ENCODE results near the gene FRMD3. TPM values are rescaled to one million over a fixed set of nuclear protein-coding genes. Genes with fewer than 3 reads are reported as not detected.

The FRMD3 gene
- total RNA-seq, 1 experiment from 2014 or later, result 1.9 TPM

DNA sequence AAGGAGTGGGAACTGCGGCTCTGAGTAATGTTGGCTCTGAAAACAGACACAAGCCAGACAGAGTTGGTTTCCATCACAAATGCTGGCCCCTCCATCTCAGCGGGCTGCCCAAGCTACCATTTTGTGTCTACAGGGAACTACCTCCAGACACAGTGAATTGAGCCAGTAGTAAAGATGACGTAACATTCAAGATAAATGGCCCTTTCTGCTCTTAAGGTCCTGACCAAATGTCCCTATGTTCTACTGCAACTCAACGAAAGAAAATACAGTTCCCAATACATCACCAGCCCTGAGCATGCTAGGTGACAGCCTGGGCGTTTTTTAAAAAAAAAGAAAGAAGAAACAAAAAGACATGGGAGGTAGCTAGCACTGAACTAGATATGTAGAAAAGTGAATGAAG, 247.5 kb downstream of the FRMD3 start:
- Histone ChIP-seq H3K9me2 (ENCODE audit: insufficient read depth) (no peaks in the 10 kb centered on the region), H3K79me2 (ENCODE audit: low read depth) (no peaks in the 10 kb centered on the region), H3K4me3 (no peak overlapping the region), H3F3A (ENCODE audit: insufficient read depth, low read depth) (no peaks in the 10 kb centered on the region), H3K9me3 (ENCODE audit: insufficient read depth, low read depth) (no peaks in the 10 kb centered on the region), H2AFZ (no peak overlapping the region), H3K4me2 (no peak overlapping the region), H3K27ac (no peak overlapping the region), H3K4me1 (replicated peaks; ENCODE audit: insufficient read depth) (no peaks in the 10 kb centered on the region), H3K36me3 (ENCODE audit: low read depth) (no peaks in the 10 kb centered on the region), H4K20me1 (ENCODE audit: insufficient read depth) (no peaks in the 10 kb centered on the region), H3K27me3 (ENCODE audit: insufficient read depth, low read depth) (no peaks in the 10 kb centered on the region)
- BruUV-seq (replicated peaks), result no TSS peak
- intact Hi-C loops (cut with micrococcal nuclease; ENCODE audit: unreplicated experiment), result no loop called here
- ChIA-PET CTCF (no interaction called here), POLR2A (ENCODE audit: unreplicated experiment) (no interaction called here)
- TF ChIP-seq EZH2 (IDR thresholded peaks at IDR 0.05; ENCODE audit: low read depth), result no peak
- TF ChIP-seq, protein P1, sequence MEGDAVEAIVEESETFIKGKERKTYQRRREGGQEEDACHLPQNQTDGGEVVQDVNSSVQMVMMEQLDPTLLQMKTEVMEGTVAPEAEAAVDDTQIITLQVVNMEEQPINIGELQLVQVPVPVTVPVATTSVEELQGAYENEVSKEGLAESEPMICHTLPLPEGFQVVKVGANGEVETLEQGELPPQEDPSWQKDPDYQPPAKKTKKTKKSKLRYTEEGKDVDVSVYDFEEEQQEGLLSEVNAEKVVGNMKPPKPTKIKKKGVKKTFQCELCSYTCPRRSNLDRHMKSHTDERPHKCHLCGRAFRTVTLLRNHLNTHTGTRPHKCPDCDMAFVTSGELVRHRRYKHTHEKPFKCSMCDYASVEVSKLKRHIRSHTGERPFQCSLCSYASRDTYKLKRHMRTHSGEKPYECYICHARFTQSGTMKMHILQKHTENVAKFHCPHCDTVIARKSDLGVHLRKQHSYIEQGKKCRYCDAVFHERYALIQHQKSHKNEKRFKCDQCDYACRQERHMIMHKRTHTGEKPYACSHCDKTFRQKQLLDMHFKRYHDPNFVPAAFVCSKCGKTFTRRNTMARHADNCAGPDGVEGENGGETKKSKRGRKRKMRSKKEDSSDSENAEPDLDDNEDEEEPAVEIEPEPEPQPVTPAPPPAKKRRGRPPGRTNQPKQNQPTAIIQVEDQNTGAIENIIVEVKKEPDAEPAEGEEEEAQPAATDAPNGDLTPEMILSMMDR (conservative IDR thresholded peaks at IDR 0.05), result no peak
- DNase-seq, result no peak

DNA sequence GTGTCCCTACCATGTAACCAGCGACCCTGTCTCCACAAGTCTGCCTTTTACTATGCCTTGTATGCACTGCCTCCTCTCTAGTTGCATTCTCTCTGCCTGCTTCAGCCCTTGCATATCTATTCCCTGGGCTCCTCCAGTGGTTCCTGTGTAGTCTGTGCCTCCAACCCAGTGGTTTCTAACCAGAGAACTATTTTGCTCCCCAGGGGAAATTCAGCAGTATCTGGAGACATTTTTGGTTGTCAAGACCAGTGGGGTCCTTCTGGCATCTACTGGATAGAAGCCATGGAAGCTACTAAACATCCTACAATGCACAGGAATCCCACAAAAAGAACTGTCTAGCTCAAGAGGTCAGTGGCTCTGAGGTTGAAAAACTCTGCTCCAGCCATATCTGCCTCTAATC, 251.2 kb downstream of the FRMD3 start:
- TF ChIP-seq, protein P1 (conservative IDR thresholded peaks at IDR 0.05), result no peak
- no peak for TF ChIP-seq EZH2 (IDR thresholded peaks at IDR 0.05; ENCODE audit: low read depth)
- Histone ChIP-seq H3K4me1 (replicated peaks; ENCODE audit: insufficient read depth) (no peaks in the 10 kb centered on the region), H3K36me3 (ENCODE audit: low read depth) (no peaks in the 10 kb centered on the region), H3K79me2 (ENCODE audit: low read depth) (no peaks in the 10 kb centered on the region), H3F3A (ENCODE audit: insufficient read depth, low read depth) (no peaks in the 10 kb centered on the region), H3K27ac (no peak overlapping the region), H2AFZ (no peak overlapping the region), H3K4me3 (no peak overlapping the region), H3K9me2 (ENCODE audit: insufficient read depth) (no peaks in the 10 kb centered on the region), H4K20me1 (ENCODE audit: insufficient read depth) (no peaks in the 10 kb centered on the region), H3K9me3 (ENCODE audit: insufficient read depth, low read depth) (no peaks in the 10 kb centered on the region), H3K27me3 (ENCODE audit: insufficient read depth, low read depth) (no peaks in the 10 kb centered on the region), H3K4me2 (no peak overlapping the region)
- no TSS peak for BruUV-seq (replicated peaks)
- intact Hi-C loops (cut with micrococcal nuclease; ENCODE audit: unreplicated experiment), result no loop called here
- ChIA-PET CTCF (no interaction called here), POLR2A (ENCODE audit: unreplicated experiment) (no interaction called here)
- no peak for DNase-seq

DNA sequence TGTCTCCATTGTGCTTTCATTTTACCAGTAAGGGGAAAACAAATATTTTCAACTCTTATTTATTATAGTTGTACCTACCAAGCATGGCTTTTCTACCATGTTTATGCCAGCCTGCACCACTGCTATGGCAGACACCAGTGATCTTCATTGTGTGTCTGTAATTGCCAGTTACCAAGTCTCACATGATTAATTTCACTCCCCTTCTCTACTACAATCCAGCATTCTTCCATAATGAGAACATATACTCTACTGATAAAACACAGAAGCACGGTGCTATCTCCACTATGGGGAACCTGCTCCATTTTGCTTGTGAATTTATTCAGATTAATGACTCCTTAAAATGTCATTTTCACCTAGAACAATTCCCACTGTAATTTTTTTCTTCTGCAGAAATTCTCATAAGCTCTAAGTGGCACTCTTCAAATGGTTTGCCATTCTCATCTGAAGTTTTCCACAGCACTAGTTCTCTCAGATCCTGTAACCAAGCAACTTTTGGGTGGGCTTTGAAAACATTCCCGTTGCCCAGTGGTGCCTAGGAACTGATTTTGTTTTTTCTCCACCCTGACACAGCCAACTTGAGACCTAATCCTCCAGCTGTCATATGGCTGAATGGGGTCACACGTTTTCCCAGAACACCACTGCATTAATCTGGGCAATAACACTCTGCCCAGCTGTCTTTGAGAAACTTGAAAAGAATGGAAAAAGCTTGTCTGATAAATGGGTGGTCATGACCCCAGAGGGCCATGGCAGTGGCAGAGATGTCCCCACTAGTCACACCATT, 252.6 kb downstream of the FRMD3 start:
- TF ChIP-seq EZH2 (IDR thresholded peaks at IDR 0.05; ENCODE audit: low read depth), result no peak
- TF ChIP-seq, protein P1 (conservative IDR thresholded peaks at IDR 0.05), result no peak
- H3K36me3 ChIP-seq (ENCODE audit: low read depth), result no peaks in the 10 kb centered on the region
- H3K4me2 ChIP-seq, result no peak overlapping the region
- intact Hi-C loops (cut with micrococcal nuclease; ENCODE audit: unreplicated experiment), result no loop called here
- POLR2A ChIA-PET (ENCODE audit: unreplicated experiment), result no interaction called here
- peaks cover 13% of the 10 kb centered on the region for H3K4me1 ChIP-seq (replicated peaks; ENCODE audit: insufficient read depth)
- H3F3A ChIP-seq (ENCODE audit: insufficient read depth, low read depth), result 0 out of 2 replicates have a peak, but pooled peaks cover 10% of the 10 kb centered on the region
- no peak for DNase-seq
- no peaks in the 10 kb centered on the region for H3K9me2 ChIP-seq (ENCODE audit: insufficient read depth)
- H4K20me1 ChIP-seq (ENCODE audit: insufficient read depth), result no peaks in the 10 kb centered on the region
- H3K79me2 ChIP-seq (ENCODE audit: low read depth), result no peaks in the 10 kb centered on the region
- no peaks in the 10 kb centered on the region for H3K9me3 ChIP-seq (ENCODE audit: insufficient read depth, low read depth)
- no peak overlapping the region for H2AFZ ChIP-seq
- no peak overlapping the region for H3K4me3 ChIP-seq
- H3K27ac ChIP-seq, result no peak overlapping the region
- H3K27me3 ChIP-seq (ENCODE audit: insufficient read depth, low read depth), result no peaks in the 10 kb centered on the region
- no TSS peak for BruUV-seq (replicated peaks)
- CTCF ChIA-PET, result no interaction called here
